GM23338 (cell line): ENCODE measurements around the gene YPEL3. TPM values are rescaled to one million over a fixed set of nuclear protein-coding genes. Genes with fewer than 3 reads are reported as not detected.

Source experiments
- ATAC-seq: fragments of 200-7000 bp; cut with Tn5 transposase; 3 replicates; pipeline ENCODE4 v1.9.1; 2020
- DNase-seq: peaks from one replicate; pipeline ENCODE4 v3.0.0-alpha.2; 2015; ENCODE audit warnings: low spot score
- H2AFZ ChIP-seq: fragments of 200-600 bp; sonication (generic); 2 replicates; pipeline ENCODE4 v1.8.0; 2016; ENCODE audit warnings: antibody characterized with exemption, mild to moderate bottlenecking, moderate library complexity
- H3F3A ChIP-seq: fragments of 200-600 bp; sonication (generic); replicated peaks from 2 replicates; pipeline ENCODE4 v1.8.0; 2017; ENCODE audit warnings: antibody characterized with exemption, mixed run types, low read depth
- H3K27ac ChIP-seq: fragments of 200-600 bp; sonication (generic); 2 replicates; pipeline ENCODE4 v1.6.1; 2016; ENCODE audit warnings: low read depth
- H3K27me3 ChIP-seq: fragments of 200-600 bp; sonication (generic); 2 replicates; pipeline ENCODE4 v1.8.0; 2016; ENCODE audit warnings: mild to moderate bottlenecking, mixed run types, moderate library complexity; ENCODE audit not compliant: insufficient read depth
- H3K36me3 ChIP-seq: fragments of 200-600 bp; sonication (generic); 2 replicates; pipeline ENCODE4 v1.8.0; 2016; ENCODE audit warnings: mild to moderate bottlenecking; ENCODE audit not compliant: insufficient read depth
- H3K4me1 ChIP-seq: fragments of 200-600 bp; sonication (generic); 2 replicates; pipeline ENCODE4 v1.8.0; 2016; ENCODE audit warnings: mild to moderate bottlenecking, moderate library complexity; ENCODE audit not compliant: insufficient read depth
- H3K4me2 ChIP-seq: fragments of 200-600 bp; sonication (generic); 2 replicates; pipeline ENCODE4 v1.7.1; 2017; ENCODE audit warnings: mixed run types
- H3K4me3 ChIP-seq: fragments of 200-600 bp; sonication (generic); 2 replicates; pipeline ENCODE4 v1.6.1; 2016; ENCODE audit warnings: mixed run types
- H3K79me2 ChIP-seq: fragments of 200-600 bp; sonication (generic); replicated peaks from 2 replicates; pipeline ENCODE4 v1.8.0; 2017; ENCODE audit warnings: mild to moderate bottlenecking; ENCODE audit not compliant: insufficient read depth
- H3K9me2 ChIP-seq: fragments of 200-600 bp; sonication (generic); 2 replicates; pipeline ENCODE4 v1.8.0; 2017; ENCODE audit not compliant: insufficient read depth
- H4K20me1 ChIP-seq: fragments of 200-600 bp; sonication (generic); replicated peaks from 2 replicates; pipeline ENCODE4 v1.8.0; 2017; ENCODE audit warnings: mild to moderate bottlenecking; ENCODE audit not compliant: insufficient read depth
- H3K27ac Mint-ChIP-seq: 2 replicates; pipeline ENCODE4 v1.8.0; 2020; ENCODE audit warnings: inconsistent platforms, mild to moderate bottlenecking, moderate library complexity, mixed read lengths
- H3K27me3 Mint-ChIP-seq: 3 replicates; pipeline ENCODE4 v1.8.0; 2022; ENCODE audit warnings: low read depth, mild to moderate bottlenecking, moderate library complexity, mixed read lengths, inconsistent platforms; ENCODE audit not compliant: insufficient read depth, poor library complexity
- H3K36me3 Mint-ChIP-seq: 3 replicates; pipeline ENCODE4 v1.8.0; 2021; ENCODE audit warnings: low read depth, mild to moderate bottlenecking, inconsistent platforms, moderate library complexity, mixed read lengths
- H3K4me1 Mint-ChIP-seq: 3 replicates; pipeline ENCODE4 v1.8.0; 2020; ENCODE audit warnings: mild to moderate bottlenecking, inconsistent platforms, mixed read lengths
- H3K4me3 Mint-ChIP-seq: 3 replicates; pipeline ENCODE4 v1.8.0; 2021; ENCODE audit warnings: moderate library complexity, mild to moderate bottlenecking, inconsistent platforms, mixed read lengths
- H3K9me3 Mint-ChIP-seq: 3 replicates; pipeline ENCODE4 v1.8.0; 2020; ENCODE audit warnings: moderate library complexity, mild to moderate bottlenecking, inconsistent platforms, mixed read lengths
- CREB1 ChIP-seq: fragments of 250-450 bp; sonication (Bioruptor Pico); IDR thresholded peaks from 2 replicates; pipeline ENCODE4 v1.5.0; 2020; ENCODE audit warnings: low read depth, mild to moderate bottlenecking, moderate library complexity
- ETS1 ChIP-seq: IDR thresholded peaks from 2 replicates; pipeline ENCODE4 v1.6.1; 2016; ENCODE audit warnings: antibody characterized with exemption
- EZH2 ChIP-seq: fragments of 200-600 bp; sonication (generic); IDR thresholded peaks from one replicate; pipeline ENCODE4 v1.8.0; 2017; ENCODE audit warnings: antibody characterized with exemption, mild to moderate bottlenecking, low read depth; ENCODE audit not compliant: unreplicated experiment
- EZH2phosphoT487 ChIP-seq: fragments of 200-600 bp; sonication (generic); IDR thresholded peaks from one replicate; pipeline ENCODE4 v1.8.1; 2018; ENCODE audit warnings: antibody characterized with exemption; ENCODE audit not compliant: unreplicated experiment
- JUNB ChIP-seq: IDR thresholded peaks from one replicate; pipeline ENCODE4 v1.6.1; 2016; ENCODE audit warnings: antibody characterized with exemption; ENCODE audit not compliant: unreplicated experiment
- NANOG ChIP-seq: IDR thresholded peaks from 2 replicates; pipeline ENCODE4 v1.6.1; 2016; ENCODE audit warnings: antibody characterized with exemption, borderline replicate concordance
- POLR2AphosphoS5 ChIP-seq: IDR thresholded peaks from 2 replicates; pipeline ENCODE4 v1.6.1; 2016; ENCODE audit warnings: antibody characterized with exemption, low read depth
- REST ChIP-seq: IDR thresholded peaks from one replicate; pipeline ENCODE4 v1.6.1; 2018; ENCODE audit warnings: antibody characterized with exemption; ENCODE audit not compliant: unreplicated experiment
- STAT1 ChIP-seq: IDR thresholded peaks from one replicate; pipeline ENCODE4 v1.6.1; 2016; ENCODE audit warnings: antibody characterized with exemption; ENCODE audit not compliant: unreplicated experiment
- ZNF114 ChIP-seq: fragments of 250-450 bp; sonication (Bioruptor Pico); IDR thresholded peaks from 2 replicates; pipeline ENCODE4 v1.5.0; 2020; ENCODE audit warnings: mild to moderate bottlenecking, moderate library complexity
- ZNF331 ChIP-seq: fragments of 250-450 bp; sonication (Bioruptor Pico); IDR thresholded peaks from 2 replicates; pipeline ENCODE4 v1.5.0; 2020; ENCODE audit warnings: low read depth, mild to moderate bottlenecking, moderate library complexity
- ZNF462 ChIP-seq: fragments of 250-450 bp; sonication (Bioruptor Pico); IDR thresholded peaks from 2 replicates; pipeline ENCODE4 v1.5.0; 2020; ENCODE audit warnings: mild to moderate bottlenecking, moderate library complexity
- polyA plus RNA-seq: library from polyadenylated mRNA; unstranded; fragments of >200 nt; fragmentation: Nextera tagmentation; extraction: Ambion mirVana; gene quantifications from 2 replicates; pipeline ENCODE4 v1.2.1, GENCODE V29; 2016
- total RNA-seq: library from RNA; depleted of rRNA; stranded (reverse); fragments of >200 nt; shearing (Covaris generic); gene quantifications from 2 replicates; pipeline ENCODE4 v1.2.3, GENCODE V29; 2014
- TF ChIP-seq, protein P1 (sequence below), 2 experiments: fragments of 200-600 bp in 1 of 2; sonication (generic) in 1 of 2; conservative IDR thresholded peaks; 2 replicates each; pipeline versions ENCODE4 v1.5.1 to v1.6.1; 2016 to 2017; ENCODE audit warnings: antibody characterized with exemption in 2 of 2, low read depth in 2 of 2, mild to moderate bottlenecking in 2 of 2, moderate library complexity in 1 of 2

The YPEL3 gene
- total and polyA plus RNA-seq, 2 experiments from 2014 or later: 27.8 to 86.1 TPM

GRCh38 chr16:30145657-30146056, 49.6 kb upstream of the YPEL3 start (continued):
- no peak for TF ChIP-seq ZNF114
- TF ChIP-seq STAT1: no peak
- TF ChIP-seq CREB1: no peak
- no peak for TF ChIP-seq ZNF331 (CRISPR knock-in tag)

DNA sequence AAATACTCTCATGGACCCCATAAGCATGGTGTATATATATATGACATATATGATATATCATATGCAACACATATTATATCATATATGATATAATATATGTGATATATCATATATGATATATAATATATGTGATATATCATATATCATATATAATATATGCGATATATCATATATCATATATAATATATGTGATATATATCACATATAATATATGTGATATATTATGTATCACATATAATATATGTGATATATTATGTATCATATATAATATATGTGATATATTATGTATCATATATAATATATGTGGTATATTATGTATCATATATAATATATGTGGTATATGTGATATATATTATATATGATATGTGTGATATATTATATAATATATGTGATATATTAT, 48.9 kb upstream of the YPEL3 start:
- Histone ChIP-seq H3K27me3 (no peaks in the 10 kb centered on the region), H3K4me2 (no peak overlapping the region), H3K4me1 (no peaks in the 10 kb centered on the region), H2AFZ (no peak overlapping the region), H3K27ac (no peak overlapping the region), H4K20me1 (no peaks in the 10 kb centered on the region), H3K4me3 (no peak overlapping the region), H3K79me2 (no peaks in the 10 kb centered on the region), H3F3A (no peaks in the 10 kb centered on the region), H3K36me3 (no peaks in the 10 kb centered on the region), H3K9me2 (0 out of 2 replicates have a peak, but pooled peaks cover 5% of the 10 kb centered on the region)
- Mint-ChIP-seq H3K4me1 (no peaks in the 10 kb centered on the region), H3K36me3 (no peaks in the 10 kb centered on the region), H3K27me3 (peaks cover 1% of the 10 kb centered on the region), H3K9me3 (peaks cover 13% of the 10 kb centered on the region; the same call in 2 of the 3 replicates), H3K27ac (no peak overlapping the region), H3K4me3 (no peak overlapping the region)
- ATAC-seq (no peak), DNase-seq (no peak)
- TF ChIP-seq ZNF114 (no peak), POLR2AphosphoS5 (no peak), EZH2 (no peak), EZH2phosphoT487 (no peak), ETS1 (no peak), NANOG (no peak), STAT1 (no peak), ZNF462 (no peak), REST (no peak), CREB1 (no peak), ZNF331 (CRISPR knock-in tag) (no peak), JUNB (no peak)
- TF ChIP-seq, protein P1, sequence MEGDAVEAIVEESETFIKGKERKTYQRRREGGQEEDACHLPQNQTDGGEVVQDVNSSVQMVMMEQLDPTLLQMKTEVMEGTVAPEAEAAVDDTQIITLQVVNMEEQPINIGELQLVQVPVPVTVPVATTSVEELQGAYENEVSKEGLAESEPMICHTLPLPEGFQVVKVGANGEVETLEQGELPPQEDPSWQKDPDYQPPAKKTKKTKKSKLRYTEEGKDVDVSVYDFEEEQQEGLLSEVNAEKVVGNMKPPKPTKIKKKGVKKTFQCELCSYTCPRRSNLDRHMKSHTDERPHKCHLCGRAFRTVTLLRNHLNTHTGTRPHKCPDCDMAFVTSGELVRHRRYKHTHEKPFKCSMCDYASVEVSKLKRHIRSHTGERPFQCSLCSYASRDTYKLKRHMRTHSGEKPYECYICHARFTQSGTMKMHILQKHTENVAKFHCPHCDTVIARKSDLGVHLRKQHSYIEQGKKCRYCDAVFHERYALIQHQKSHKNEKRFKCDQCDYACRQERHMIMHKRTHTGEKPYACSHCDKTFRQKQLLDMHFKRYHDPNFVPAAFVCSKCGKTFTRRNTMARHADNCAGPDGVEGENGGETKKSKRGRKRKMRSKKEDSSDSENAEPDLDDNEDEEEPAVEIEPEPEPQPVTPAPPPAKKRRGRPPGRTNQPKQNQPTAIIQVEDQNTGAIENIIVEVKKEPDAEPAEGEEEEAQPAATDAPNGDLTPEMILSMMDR (conservative IDR thresholded peaks at IDR 0.05; ENCODE audit: low read depth in 2 of 2): no peak
